ACHN (cell line): ENCODE measurements around the gene F11.
A peak's percentile ranks its signal among the peaks of the same experiment; 100 is the strongest.
"Not testable (repeated sequence)": the region's sequence is repeated elsewhere in the genome, so short reads cannot be mapped to it uniquely, and the experiment has no call there.

Source experiments
- DNase-seq: peaks from one replicate; pipeline ENCODE4 v3.0.0-alpha.2; 2015
- in situ Hi-C: cut with HindIII; loops from 2 replicates; pipeline ENCODE4 v1.10.0; 2017; ENCODE audit warnings: low sequenced_read_pairs, low pct_ligation_motif_present, low pct_unique_long_range_greater_than_20kb

Gene F11

DNA sequence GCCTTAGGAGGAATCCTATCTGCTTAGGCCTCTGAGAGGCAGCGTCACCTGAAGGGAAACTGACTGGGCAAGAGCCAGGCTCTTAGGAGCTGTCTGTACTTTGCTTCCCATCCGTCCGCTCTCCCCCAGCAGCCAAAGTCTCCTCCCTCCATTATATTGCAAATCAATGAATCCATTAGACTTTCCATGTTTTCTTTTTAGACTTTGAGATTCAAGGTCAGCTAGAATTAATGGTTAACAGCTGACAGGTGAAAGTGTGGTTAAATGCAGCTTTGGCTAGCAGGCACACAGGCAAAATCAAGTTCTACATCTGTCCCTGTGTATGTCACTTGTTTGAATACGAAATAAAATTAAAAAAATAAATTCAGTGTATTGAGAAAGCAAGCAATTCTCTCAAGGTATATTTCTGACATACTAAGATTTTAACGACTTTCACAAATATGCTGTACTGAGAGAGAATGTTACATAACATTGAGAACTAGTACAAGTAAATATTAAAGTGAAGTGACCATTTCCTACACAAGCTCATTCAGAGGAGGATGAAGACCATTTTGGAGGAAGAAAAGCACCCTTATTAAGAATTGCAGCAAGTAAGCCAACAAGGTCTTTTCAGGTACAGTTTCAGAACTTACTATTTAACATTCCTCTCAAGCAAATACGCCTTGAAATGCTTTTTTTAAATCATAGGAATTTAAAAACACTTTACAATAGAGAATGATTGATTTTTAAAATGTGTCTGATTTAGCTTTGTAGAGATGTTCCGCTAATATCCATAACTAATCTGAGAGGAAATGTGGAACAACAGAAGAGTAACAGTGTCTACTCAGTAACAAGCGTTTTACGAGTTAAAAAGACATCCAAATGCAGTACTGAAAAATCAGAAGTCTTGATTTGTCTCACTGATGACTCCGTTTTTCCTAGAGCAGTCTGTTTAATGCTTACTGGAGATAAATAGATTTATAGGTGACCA lies at the start of gene F11:
Gene F11 (plus strand): TSS at position 507 of the 970 bp plus-strand sequence. CDS start 948 bp downstream, outside the sequence.
- in situ Hi-C loops, result no loop called here
- DNase-seq, result no peak

DNA sequence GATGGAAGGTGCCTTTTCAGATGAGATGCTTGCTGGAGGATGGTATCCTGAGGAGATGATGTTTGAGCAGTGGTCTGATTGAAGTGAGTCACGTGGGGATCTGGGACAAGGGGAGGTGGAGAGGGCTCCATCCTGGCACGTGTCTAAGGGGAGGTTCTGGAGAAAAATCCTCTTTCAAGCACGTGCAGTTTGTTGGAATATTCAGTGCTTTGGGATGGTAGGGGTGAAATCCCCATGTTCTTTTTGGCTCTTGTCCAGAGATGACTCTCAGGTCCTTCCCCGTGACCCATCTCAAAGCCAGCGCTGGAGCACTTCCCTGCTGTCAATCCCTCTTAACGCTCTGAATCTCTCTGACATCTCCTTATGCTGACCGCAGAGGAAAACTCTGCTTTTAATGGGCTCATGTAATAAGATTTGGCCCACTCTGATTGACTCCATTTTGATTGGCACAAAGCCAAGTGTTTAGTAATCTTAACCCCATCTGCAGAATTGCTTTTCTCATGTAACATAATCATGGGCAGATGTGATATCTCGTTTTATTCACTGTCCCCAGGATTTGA lies 49.4 kb upstream of the F11 start:
- in situ Hi-C loops, result no loop called here
- no peak for DNase-seq

DNA sequence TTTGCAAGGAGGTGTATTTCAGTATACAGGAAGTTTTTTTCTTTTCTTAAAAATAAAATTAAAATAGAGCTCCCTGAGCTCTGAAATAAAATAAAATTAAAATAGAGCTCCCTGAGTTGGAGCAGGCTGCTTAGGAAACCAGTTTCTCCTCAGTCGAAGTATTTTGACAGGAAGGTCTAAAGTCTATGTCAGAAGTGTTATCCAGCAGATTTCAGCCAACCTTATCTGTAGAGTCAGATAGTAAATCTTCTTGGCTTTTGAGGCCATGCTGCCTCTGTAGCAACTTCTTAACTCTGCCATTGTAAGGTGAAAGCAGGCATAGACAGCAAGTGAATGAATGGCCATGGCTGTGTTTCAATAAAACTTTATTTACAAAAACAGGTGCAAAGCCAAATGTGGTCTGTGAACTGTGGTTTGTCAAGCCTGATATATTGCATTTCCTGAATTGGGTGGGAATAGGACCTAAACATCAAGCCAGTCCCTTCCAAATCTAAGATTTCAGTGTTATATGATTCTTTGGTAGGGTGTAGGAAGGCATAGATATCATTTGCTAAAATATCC lies 48.2 kb upstream of the F11 start:
- in situ Hi-C loops, result no loop called here
- DNase-seq, result no peak

DNA sequence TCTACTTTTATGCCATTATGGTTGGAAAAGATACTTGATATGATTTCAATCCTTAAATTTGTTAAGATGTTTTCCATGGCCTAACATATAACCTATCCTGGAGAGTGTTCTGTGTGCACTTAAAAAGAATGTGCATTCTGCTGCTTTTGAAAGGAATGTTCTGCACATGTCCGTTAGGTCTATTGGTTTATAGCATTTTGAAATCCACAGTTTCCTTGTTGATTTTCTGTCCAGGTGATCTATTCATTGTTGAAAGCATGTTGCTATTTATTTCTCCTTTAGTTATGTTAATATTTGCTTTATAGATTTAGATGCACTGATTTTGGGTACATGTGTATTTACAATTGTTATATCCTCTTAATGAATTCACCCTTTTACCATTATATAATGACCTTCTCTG lies 44.4 kb upstream of the F11 start:
- no peak for DNase-seq
- in situ Hi-C loops, result no loop called here

DNA sequence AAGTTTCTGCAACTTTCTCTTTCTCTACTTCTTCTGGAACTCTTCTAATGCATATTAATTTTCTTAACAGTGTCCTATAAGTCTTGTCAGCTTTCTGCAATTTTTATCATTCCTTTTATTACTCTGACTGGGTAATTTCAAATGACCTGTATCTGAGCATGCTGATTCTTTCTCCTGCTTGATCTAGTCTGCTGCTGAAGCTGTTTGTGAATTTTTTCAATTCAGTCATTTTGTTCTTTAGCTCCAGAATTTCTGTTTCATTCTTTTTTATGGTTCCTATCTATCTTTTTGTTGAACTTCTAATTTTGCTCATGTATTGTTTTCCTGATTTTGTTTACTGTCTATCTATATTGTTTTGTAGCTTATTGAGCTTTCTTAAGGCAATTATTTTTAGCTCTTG lies 40.1 kb upstream of the F11 start:
- in situ Hi-C loops, result no loop called here
- no peak for DNase-seq

- DNase-seq, result no peak
- in situ Hi-C loops, result no loop called here
Measured at GRCh38 chr4:186226521-186227189, 39.3 kb upstream of the F11 start.

DNA sequence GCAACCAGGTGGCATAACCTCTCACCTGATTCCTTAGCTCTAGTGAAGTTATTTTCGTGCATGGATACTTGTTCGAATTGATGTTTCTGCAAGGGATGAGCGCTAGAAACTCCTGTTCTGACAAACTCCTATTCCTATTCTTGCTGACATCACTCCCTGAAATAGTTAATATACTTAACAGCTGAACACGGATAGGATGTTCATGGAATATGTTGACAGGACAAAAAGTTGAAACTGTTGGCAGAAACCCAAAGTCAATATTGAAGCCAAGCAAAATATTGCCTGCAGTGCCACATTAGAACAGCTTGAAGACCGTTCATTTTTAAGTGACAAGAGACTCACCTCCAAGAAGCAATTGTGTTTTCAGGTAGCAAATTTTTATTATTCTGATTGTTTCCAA lies 38.8 kb upstream of the F11 start, which contains the start of gene KLKB1:
Gene KLKB1 (plus strand): TSS at position 287 of the 400 bp plus-strand sequence. CDS start 689 bp downstream, outside the sequence.
- DNase-seq, result no peak
- in situ Hi-C loops, result no loop called here

DNA sequence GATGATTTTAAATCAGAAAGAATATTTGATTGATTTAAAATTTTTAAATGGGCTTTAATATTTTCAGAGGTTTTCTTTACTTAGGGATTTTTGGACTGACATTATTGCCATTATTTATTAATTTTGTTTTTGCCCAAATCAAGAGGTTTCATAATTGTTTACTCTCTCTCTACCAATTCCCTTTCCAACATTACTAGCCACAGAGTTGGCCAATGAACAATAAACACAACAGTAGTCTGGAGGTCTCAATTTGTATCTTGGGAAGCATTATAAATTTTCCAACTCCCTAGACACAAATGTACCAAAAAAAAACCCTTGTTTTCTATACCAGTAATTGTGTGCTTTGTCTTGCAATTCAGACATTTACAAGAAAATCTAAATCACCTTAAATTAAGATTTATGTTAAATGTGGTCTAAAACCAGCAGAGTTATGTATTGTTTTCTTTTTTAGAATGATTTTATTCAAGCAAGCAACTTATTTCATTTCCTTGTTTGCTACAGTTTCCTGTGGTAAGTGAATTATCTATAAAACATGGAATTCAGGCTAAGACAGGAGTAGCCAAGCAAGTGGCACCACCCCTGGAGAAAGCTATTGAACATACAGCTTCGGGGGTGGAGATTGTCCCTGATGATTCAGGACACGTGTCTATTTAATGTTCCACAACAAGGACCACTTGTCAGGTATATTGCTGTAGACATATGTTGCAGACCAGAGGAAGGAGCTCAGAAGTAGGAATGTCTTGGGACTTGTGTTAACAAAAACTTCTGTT lies 38.1 kb upstream of the F11 start:
- in situ Hi-C loops, result no loop called here

GRCh38 chr4:186228514-186228894 lies 37.5 kb upstream of the F11 start:
- in situ Hi-C loops, result no loop called here
- peak; percentile 41 for DNase-seq

More for the DNA sequence above, 38.1 kb upstream of the F11 start:
- DNase-seq, result peak; percentile 43

GRCh38 chr4:186234367-186234766 lies 31.6 kb upstream of the F11 start:
- in situ Hi-C loops, result no loop called here
- DNase-seq, result no peak

DNA sequence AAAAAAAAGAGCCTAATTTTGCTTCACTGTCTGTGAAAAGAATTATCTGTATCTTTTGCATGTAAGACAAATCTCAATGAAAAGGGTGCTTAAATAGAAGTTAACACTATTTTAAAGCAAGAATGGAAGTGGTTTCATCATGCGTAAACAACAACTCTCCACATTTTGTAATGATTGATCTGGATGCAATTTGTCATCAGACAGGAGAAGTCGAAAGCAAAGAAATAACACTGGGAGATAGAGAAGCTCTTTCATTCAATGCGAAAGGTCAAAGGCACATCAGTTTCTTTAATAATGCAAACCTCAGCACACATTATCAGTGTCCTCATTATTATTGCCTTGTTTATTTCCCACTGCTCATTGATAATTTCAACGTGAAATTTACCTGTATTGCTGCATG lies 29.9 kb upstream of the F11 start:
- no peak for DNase-seq
- in situ Hi-C loops, result no loop called here

DNA sequence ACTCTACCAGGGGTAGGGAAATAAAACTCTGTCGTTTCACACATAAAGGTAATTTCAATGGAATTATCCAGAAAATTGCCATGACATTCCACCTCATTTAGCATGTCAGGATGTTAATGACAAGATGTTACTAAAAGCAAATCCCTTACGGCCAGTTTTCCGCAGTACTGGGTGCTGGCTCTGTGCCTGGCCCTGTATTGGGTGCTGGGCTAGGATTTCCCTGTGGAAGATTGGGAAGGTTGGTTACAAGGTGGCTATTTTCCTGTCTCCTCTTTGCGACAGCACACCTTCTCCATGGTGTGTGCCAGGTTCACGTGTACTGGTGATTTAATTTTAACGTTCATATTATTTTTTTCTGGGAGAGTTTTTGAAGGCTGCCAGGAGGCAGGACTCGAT lies 25.5 kb upstream of the F11 start:
- in situ Hi-C loops, result no loop called here
- DNase-seq, result no peak

DNA sequence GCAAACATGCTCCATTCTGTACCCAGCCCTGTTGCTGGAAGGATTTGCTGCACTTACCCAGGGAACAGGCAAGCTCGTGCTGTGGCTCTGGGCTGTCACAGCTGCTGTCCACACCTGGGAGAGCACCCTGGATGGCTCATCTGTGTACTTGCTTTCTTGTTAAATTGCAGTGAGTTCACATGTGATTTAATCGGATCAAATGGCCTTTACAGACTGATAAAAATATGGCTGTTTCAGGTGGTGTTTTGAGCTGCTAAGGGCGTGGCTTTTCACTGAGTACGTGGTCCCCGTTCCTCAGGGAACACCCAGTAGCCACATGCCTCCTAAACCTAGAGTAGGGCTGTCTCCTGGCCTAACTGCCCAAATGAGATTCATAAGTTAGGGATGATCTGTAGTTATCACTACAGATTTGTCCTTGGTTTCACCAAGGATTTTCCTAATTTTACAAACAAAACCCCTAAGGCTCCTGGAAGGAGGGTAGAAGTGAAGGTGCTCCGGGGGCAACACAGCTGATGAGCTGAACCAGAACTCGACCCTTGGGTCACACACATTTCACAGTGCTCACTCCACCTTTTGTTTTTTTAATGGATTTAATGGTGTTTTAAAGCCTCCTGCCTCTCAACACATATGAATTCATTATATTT lies 25.0 kb upstream of the F11 start:
- no peak for DNase-seq
- in situ Hi-C loops, result no loop called here

- no peak for DNase-seq
- in situ Hi-C loops, result no loop called here
Measured at GRCh38 chr4:186241616-186242015, 24.4 kb upstream of the F11 start.

- in situ Hi-C loops, DNase-seq: not testable (repeated sequence)
Measured at GRCh38 chr4:186242031-186242430, 24.0 kb upstream of the F11 start.

GRCh38 chr4:186243331-186243730 lies 22.7 kb upstream of the F11 start:
- in situ Hi-C loops, result no loop called here
- no peak for DNase-seq

DNA sequence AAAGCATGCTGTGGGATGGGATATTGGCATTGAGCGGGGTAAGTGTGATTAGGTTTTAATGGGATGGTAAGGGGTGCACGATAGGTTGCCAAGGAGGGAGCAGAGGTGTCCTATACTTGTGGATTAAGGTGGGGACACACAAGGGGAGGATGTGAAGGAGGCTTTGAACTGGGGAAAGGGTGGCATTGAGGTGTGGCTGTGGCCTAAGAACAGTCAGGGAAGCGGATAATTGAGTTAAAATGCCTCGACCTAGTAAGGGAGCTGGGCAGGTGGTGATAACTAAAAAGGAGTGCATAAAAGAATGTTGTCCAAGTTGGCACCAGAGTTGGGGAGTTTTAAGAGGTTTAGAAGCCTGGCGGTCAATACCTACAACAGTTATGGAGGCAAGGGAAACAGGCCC lies 21.2 kb upstream of the F11 start:
- DNase-seq, result no peak

More for the DNA sequence above, 21.2 kb upstream of the F11 start:
- in situ Hi-C loops, result no loop called here
